HepG2 (cell line): ENCODE measurements around the gene EML2. TPM values are rescaled to one million over a fixed set of nuclear protein-coding genes. Genes with fewer than 3 reads are reported as not detected.
A peak's percentile ranks its signal among the peaks of the same experiment; 100 is the strongest.

Experiments
- ATM ChIP-seq: fragments of 450-650 bp; IDR thresholded peaks from 2 replicates; pipeline ENCODE4 v1.7.1; 2017; ENCODE audit warnings: mild to moderate bottlenecking, borderline replicate concordance
- HDAC6 ChIP-seq: fragments of 200-600 bp; sonication (generic); IDR thresholded peaks from 2 replicates; pipeline ENCODE4 v1.7.0; 2017; ENCODE audit warnings: mild to moderate bottlenecking, antibody characterized with exemption, low read length, low read depth
- IRF2 ChIP-seq: IDR thresholded peaks from 2 replicates; pipeline ENCODE4 v1.6.1; 2018; ENCODE audit warnings: missing genetic modification reagents, missing compliant biosample characterization
- MAFG ChIP-seq: sonication (generic); formaldehyde crosslinking; IDR thresholded peaks from 2 replicates; pipeline ENCODE4 v1.5.1; 2020; ENCODE audit warnings: mild to moderate bottlenecking, missing genetic modification reagents
- PHF5A ChIP-seq: IDR thresholded peaks from one replicate; pipeline ENCODE4 v1.6.1; 2018; ENCODE audit warnings: low read depth, missing genetic modification reagents; ENCODE audit not compliant: unreplicated experiment
- TP53 ChIP-seq: sonication (generic); formaldehyde crosslinking; conservative IDR thresholded peaks from 2 replicates; pipeline ENCODE4 v1.4.0; 2020; ENCODE audit warnings: missing genetic modification reagents
- ZFP82 ChIP-seq: sonication (generic); formaldehyde crosslinking; IDR thresholded peaks from 2 replicates; pipeline ENCODE4 v1.5.1; 2020; ENCODE audit warnings: mild to moderate bottlenecking, missing genetic modification reagents, borderline replicate concordance
- ZMYM3 ChIP-seq: sonication (generic); formaldehyde crosslinking; IDR thresholded peaks from 2 replicates; pipeline ENCODE4 v1.5.1; 2020; ENCODE audit warnings: mild to moderate bottlenecking, missing genetic modification reagents
- ZNF124 ChIP-seq: sonication (generic); formaldehyde crosslinking; IDR thresholded peaks from 2 replicates; pipeline ENCODE4 v1.4.0; 2020; ENCODE audit warnings: missing genetic modification reagents
- ZNF296 ChIP-seq: sonication (generic); formaldehyde crosslinking; conservative IDR thresholded peaks from 2 replicates; pipeline ENCODE4 v1.5.0; 2020; ENCODE audit warnings: mild to moderate bottlenecking, missing genetic modification reagents
- ZNF34 ChIP-seq: sonication (generic); formaldehyde crosslinking; IDR thresholded peaks from 2 replicates; pipeline ENCODE4 v1.4.0; 2020; ENCODE audit warnings: mild to moderate bottlenecking, missing genetic modification reagents, borderline replicate concordance
- ZNF547 ChIP-seq: sonication (generic); formaldehyde crosslinking; IDR thresholded peaks from 2 replicates; pipeline ENCODE4 v1.5.1; 2020; ENCODE audit warnings: mild to moderate bottlenecking, missing genetic modification reagents
- ZSCAN21 ChIP-seq: sonication (generic); formaldehyde crosslinking; IDR thresholded peaks from 2 replicates; pipeline ENCODE4 v1.8.0; 2022; ENCODE audit warnings: mild to moderate bottlenecking, missing genetic modification reagents, moderate library complexity, borderline replicate concordance
- polyA plus RNA-seq, 8 experiments: library from polyadenylated mRNA; depleted of rRNA in 3 of 8; stranded (reverse) in 7 of 8; unstranded in 1 of 8; fragments of >200 nt; fragmentation: Illumina TruSeq in 4 of 8; extraction: Trizol in 4 of 8; gene quantifications; 2 replicates each; pipeline versions ENCODE4 v1.2.1 to v1.2.3, GENCODE V29; 2011 to 2016; ENCODE audit warnings: low read depth in 4 of 8, missing spikeins in 1 of 8, mixed read lengths in 1 of 8; ENCODE audit not compliant: insufficient read depth in 1 of 8
- total RNA-seq, 5 experiments: library from RNA; depleted of rRNA; stranded (reverse); fragments of >200 nt; fragmentation: Illumina TruSeq; extraction: Trizol; gene quantifications; 2 replicates each; pipeline ENCODE4 v1.2.3, GENCODE V29; 2016; ENCODE audit warnings: low read depth in 1 of 5
- TF ChIP-seq, protein P1 (sequence below): IDR thresholded peaks from 2 replicates; pipeline ENCODE4 v1.4.0; 2020; ENCODE audit warnings: mild to moderate bottlenecking, missing genetic modification reagents
- TF ChIP-seq, protein P2 (sequence below): sonication (generic); formaldehyde crosslinking; IDR thresholded peaks from 2 replicates; pipeline ENCODE4 v1.8.1; 2023; ENCODE audit warnings: mild to moderate bottlenecking, missing genetic modification reagents
- TF ChIP-seq, protein P3 (sequence below): sonication (generic); formaldehyde crosslinking; IDR thresholded peaks from 2 replicates; pipeline ENCODE4 v1.4.0; 2020; ENCODE audit warnings: missing genetic modification reagents, borderline replicate concordance
- TF ChIP-seq, protein P4 (sequence below): IDR thresholded peaks from 2 replicates; pipeline ENCODE4 v1.6.1; 2016; ENCODE audit warnings: missing compliant biosample characterization, missing genetic modification reagents, borderline replicate concordance

Gene EML2
- total and polyA plus RNA-seq, 2 of the 13 experiments (the other 11 are each of a cell fraction or from before 2014, with no cell fraction given) = 7.3 to 12.9 TPM

DNA sequence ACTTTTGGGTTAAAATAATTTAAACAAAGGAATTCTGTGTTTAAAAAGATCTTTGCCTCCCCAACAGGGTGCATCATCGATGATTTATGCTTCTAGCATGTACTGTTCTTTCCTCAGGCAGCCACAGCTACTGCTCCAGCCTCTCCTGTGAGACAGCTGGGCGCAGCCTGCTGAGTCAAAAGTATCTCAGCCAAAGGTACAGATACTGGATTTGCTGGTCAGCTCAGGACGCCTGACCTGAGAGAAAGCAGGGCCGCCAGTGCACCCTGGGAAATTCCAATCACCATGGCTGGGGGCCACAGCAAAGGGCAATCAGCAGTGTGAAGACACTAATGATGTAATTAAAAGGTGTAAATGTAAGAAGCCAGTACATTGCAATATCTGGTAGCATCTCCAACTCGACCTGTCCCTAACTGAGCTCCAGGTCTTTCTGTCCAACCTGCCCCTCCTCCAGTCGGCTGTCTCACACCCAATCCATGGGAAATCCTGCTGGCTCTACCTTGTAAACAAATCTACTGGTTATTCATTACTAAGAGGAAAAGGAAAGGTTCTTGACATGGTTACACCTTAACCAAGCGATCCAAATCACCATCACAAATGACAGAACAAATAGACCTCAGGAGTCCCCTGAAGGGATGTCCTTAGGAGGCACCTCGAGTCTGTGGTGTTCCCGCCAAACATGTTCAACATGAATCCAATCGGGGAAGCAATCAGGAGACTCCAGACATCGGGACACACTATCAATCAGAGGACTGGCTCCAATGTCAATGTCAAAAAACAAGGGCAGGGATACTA, 61.9 kb downstream of the EML2 start (continued):
- TF ChIP-seq ZNF296 (no peak), IRF2 (CRISPR knock-in tag) (no peak), ATM (no peak), MAFG (CRISPR knock-in tag) (no peak), PHF5A (peak; percentile 37), ZMYM3 (CRISPR knock-in tag) (0 out of 2 replicates have a peak, but pooled peaks have one; percentile 23), ZNF124 (no peak), ZFP82 (CRISPR knock-in tag) (no peak), TP53 (CRISPR knock-in tag) (no peak), HDAC6 (no peak), ZNF547 (CRISPR knock-in tag) (no peak), ZNF34 (CRISPR knock-in tag) (no peak), ZSCAN21 (CRISPR knock-in tag) (no peak)
- TF ChIP-seq, protein P1, sequence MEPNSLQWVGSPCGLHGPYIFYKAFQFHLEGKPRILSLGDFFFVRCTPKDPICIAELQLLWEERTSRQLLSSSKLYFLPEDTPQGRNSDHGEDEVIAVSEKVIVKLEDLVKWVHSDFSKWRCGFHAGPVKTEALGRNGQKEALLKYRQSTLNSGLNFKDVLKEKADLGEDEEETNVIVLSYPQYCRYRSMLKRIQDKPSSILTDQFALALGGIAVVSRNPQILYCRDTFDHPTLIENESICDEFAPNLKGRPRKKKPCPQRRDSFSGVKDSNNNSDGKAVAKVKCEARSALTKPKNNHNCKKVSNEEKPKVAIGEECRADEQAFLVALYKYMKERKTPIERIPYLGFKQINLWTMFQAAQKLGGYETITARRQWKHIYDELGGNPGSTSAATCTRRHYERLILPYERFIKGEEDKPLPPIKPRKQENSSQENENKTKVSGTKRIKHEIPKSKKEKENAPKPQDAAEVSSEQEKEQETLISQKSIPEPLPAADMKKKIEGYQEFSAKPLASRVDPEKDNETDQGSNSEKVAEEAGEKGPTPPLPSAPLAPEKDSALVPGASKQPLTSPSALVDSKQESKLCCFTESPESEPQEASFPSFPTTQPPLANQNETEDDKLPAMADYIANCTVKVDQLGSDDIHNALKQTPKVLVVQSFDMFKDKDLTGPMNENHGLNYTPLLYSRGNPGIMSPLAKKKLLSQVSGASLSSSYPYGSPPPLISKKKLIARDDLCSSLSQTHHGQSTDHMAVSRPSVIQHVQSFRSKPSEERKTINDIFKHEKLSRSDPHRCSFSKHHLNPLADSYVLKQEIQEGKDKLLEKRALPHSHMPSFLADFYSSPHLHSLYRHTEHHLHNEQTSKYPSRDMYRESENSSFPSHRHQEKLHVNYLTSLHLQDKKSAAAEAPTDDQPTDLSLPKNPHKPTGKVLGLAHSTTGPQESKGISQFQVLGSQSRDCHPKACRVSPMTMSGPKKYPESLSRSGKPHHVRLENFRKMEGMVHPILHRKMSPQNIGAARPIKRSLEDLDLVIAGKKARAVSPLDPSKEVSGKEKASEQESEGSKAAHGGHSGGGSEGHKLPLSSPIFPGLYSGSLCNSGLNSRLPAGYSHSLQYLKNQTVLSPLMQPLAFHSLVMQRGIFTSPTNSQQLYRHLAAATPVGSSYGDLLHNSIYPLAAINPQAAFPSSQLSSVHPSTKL (CRISPR knock-in tag) = peak; percentile 66
- TF ChIP-seq, protein P2, sequence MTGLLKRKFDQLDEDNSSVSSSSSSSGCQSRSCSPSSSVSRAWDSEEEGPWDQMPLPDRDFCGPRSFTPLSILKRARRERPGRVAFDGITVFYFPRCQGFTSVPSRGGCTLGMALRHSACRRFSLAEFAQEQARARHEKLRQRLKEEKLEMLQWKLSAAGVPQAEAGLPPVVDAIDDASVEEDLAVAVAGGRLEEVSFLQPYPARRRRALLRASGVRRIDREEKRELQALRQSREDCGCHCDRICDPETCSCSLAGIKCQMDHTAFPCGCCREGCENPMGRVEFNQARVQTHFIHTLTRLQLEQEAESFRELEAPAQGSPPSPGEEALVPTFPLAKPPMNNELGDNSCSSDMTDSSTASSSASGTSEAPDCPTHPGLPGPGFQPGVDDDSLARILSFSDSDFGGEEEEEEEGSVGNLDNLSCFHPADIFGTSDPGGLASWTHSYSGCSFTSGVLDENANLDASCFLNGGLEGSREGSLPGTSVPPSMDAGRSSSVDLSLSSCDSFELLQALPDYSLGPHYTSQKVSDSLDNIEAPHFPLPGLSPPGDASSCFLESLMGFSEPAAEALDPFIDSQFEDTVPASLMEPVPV = 0 out of 2 replicates have a peak, but pooled peaks have one; percentile 70
- TF ChIP-seq, protein P3, sequence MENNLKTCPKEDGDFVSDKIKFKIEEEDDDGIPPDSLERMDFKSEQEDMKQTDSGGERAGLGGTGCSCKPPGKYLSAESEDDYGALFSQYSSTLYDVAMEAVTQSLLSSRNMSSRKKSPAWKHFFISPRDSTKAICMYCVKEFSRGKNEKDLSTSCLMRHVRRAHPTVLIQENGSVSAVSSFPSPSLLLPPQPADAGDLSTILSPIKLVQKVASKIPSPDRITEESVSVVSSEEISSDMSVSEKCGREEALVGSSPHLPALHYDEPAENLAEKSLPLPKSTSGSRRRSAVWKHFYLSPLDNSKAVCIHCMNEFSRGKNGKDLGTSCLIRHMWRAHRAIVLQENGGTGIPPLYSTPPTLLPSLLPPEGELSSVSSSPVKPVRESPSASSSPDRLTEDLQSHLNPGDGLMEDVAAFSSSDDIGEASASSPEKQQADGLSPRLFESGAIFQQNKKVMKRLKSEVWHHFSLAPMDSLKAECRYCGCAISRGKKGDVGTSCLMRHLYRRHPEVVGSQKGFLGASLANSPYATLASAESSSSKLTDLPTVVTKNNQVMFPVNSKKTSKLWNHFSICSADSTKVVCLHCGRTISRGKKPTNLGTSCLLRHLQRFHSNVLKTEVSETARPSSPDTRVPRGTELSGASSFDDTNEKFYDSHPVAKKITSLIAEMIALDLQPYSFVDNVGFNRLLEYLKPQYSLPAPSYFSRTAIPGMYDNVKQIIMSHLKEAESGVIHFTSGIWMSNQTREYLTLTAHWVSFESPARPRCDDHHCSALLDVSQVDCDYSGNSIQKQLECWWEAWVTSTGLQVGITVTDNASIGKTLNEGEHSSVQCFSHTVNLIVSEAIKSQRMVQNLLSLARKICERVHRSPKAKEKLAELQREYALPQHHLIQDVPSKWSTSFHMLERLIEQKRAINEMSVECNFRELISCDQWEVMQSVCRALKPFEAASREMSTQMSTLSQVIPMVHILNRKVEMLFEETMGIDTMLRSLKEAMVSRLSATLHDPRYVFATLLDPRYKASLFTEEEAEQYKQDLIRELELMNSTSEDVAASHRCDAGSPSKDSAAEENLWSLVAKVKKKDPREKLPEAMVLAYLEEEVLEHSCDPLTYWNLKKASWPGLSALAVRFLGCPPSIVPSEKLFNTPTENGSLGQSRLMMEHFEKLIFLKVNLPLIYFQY (CRISPR knock-in tag) = 0 out of 2 replicates have a peak, but pooled peaks have one; percentile 21
- TF ChIP-seq, protein P4, sequence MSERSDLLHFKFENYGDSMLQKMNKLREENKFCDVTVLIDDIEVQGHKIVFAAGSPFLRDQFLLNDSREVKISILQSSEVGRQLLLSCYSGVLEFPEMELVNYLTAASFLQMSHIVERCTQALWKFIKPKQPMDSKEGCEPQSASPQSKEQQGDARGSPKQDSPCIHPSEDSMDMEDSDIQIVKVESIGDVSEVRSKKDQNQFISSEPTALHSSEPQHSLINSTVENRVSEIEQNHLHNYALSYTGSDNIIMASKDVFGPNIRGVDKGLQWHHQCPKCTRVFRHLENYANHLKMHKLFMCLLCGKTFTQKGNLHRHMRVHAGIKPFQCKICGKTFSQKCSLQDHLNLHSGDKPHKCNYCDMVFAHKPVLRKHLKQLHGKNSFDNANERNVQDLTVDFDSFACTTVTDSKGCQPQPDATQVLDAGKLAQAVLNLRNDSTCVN = peak; percentile 95
